Measurements from ENCODE around the gene POC1B. TPM values are rescaled to one million over a fixed set of nuclear protein-coding genes. Genes with fewer than 3 reads are reported as not detected.

The POC1B gene
- total RNA-seq, 1 donor from 2014 or later, result 14.9 TPM

- H3K4me3 ChIP-seq (ENCODE audit: low read depth, low read length), result no peak overlapping the region
- TF ChIP-seq, protein P1, sequence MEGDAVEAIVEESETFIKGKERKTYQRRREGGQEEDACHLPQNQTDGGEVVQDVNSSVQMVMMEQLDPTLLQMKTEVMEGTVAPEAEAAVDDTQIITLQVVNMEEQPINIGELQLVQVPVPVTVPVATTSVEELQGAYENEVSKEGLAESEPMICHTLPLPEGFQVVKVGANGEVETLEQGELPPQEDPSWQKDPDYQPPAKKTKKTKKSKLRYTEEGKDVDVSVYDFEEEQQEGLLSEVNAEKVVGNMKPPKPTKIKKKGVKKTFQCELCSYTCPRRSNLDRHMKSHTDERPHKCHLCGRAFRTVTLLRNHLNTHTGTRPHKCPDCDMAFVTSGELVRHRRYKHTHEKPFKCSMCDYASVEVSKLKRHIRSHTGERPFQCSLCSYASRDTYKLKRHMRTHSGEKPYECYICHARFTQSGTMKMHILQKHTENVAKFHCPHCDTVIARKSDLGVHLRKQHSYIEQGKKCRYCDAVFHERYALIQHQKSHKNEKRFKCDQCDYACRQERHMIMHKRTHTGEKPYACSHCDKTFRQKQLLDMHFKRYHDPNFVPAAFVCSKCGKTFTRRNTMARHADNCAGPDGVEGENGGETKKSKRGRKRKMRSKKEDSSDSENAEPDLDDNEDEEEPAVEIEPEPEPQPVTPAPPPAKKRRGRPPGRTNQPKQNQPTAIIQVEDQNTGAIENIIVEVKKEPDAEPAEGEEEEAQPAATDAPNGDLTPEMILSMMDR (conservative IDR thresholded peaks at IDR 0.05; ENCODE audit: low read depth, low read length), result no peak
- DNase-seq (ENCODE audit: low read depth), result no peak
Observed at GRCh38 chr12:89429528-89429927, 96.3 kb downstream of the POC1B start.

GRCh38 chr12:89427508-89428156 is 98.2 kb downstream of the POC1B start:
- TF ChIP-seq, protein P1 (conservative IDR thresholded peaks at IDR 0.05; ENCODE audit: low read depth, low read length), result no peak
- DNase-seq (ENCODE audit: low read depth), result no peak
- H3K4me3 ChIP-seq (ENCODE audit: low read depth, low read length), result no peak overlapping the region

- TF ChIP-seq, protein P1 (conservative IDR thresholded peaks at IDR 0.05; ENCODE audit: low read depth, low read length), result no peak
- no peak for DNase-seq (ENCODE audit: low read depth)
- H3K4me3 ChIP-seq (ENCODE audit: low read depth, low read length), result no peak overlapping the region
Observed at GRCh38 chr12:89424846-89425245, 101.0 kb downstream of the POC1B start.

DNA sequence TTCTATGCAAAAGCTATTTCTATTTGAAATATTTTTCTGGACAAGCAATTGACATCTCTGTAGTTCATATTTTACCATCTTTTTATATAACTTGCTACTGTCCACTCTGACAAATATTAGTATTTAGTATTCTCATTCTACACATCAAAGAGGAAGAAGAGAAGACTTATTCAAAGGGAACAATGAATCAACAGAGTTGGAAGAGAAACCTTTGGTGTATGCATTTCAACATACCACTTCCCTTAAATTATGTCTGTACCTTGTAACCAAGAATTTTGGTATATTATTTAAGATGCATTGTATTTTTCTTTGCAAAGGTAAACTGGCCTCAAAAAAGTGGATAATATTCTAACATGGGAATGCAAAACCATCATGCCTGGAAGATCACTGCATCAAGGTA is 101.5 kb downstream of the POC1B start:
- DNase-seq (ENCODE audit: low read depth), result no peak
- TF ChIP-seq, protein P1 (conservative IDR thresholded peaks at IDR 0.05; ENCODE audit: low read depth, low read length), result no peak
- H3K4me3 ChIP-seq (ENCODE audit: low read depth, low read length), result no peak overlapping the region

GRCh38 chr12:89421092-89421835 is 104.6 kb downstream of the POC1B start:
- TF ChIP-seq, protein P1 (conservative IDR thresholded peaks at IDR 0.05; ENCODE audit: low read depth, low read length), result peak; percentile 34
- no peak overlapping the region for H3K4me3 ChIP-seq (ENCODE audit: low read depth, low read length)
- DNase-seq (ENCODE audit: low read depth), result no peak

GRCh38 chr12:89418228-89418910 is 107.5 kb downstream of the POC1B start:
- TF ChIP-seq, protein P1 (conservative IDR thresholded peaks at IDR 0.05; ENCODE audit: low read depth, low read length), result no peak
- no peak overlapping the region for H3K4me3 ChIP-seq (ENCODE audit: low read depth, low read length)
- no peak for DNase-seq (ENCODE audit: low read depth)

Measured in epithelial cell of proximal tubule (primary cell).